GM19468 (cell line): ENCODE results near the gene PSMA3.

Experiments used
- ATAC-seq: cut with Tn5 transposase; IDR thresholded peaks from one replicate; pipeline ENCODE4 v1.9.1; 2021; ENCODE audit warnings: mild to moderate bottlenecking, moderate library complexity, moderate number of reproducible peaks; ENCODE audit not compliant: unreplicated experiment; ENCODE audit errors: extremely low read depth

PSMA3 gene

DNA sequence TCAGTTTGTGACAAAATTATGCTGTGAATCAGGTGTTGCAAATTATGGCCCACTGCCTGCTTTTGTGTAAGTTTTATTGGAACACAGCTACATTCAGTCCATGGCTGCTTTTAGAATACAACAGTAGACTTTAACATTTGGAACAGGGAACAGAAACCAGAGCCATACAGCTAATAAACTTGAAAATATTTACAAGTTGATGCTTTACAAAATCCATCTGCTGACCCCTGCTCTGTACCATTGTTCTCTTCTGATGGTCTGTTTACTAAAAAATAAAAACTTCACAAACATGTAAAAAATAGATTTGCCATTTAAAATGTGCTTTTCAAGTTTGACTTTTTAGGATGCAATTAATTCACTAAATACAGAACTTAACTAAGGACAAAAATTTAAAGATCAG, 20.8 kb downstream of the PSMA3 start:
- ATAC-seq: no peak

DNA sequence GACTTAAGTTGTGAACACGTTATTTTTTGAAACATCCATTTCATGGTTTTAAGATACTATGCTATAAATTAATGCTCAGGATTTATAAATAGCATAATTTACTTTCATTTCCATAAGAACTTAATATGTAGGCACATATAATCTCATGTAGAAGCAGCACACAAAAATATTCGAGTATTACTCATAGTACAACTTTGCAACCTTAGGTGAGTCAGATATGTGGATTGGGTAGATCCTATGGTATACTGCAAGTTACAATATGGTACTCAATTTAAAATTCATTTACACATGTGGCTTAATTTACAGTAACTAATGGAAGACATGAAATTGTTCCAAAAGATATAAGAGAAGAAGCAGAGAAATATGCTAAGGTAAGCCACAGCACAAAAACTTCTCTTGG, 26.0 kb downstream of the PSMA3 start:
- ATAC-seq: no peak

DNA sequence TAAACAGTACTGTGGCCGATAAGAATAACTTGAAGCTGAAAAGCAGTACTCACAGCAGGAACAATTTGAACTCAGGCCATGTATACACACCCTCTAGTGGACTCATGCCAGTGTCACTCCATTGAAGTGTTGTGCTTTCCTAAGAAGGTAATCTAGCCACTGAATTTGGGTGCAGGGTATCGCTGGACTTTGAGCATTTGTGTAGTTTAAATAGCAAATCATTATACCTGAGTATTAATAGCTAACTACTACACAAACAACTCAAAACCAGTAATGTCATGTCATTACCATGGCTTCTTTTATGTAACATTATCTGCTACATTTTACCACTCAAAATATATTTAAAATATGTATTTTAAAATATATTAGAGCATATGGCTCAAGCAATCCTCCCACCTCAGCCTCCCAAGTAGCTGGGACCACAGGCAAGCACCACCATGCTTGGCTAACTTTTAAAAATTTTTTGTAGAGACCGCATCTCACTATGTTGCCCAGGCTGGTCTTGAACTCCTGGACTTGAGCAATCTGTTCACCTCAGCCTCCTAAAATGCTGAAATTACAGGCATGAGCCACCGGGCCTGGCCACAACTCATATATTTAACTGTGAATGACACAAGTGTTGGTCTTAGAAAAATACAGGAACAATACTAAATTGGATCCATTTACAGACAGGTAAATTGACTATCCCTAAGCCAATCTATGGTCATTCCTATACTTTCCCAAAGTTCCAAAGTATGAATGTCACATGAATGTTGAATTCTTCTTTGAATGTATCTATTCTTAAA, 28.1 kb downstream of the PSMA3 start:
- ATAC-seq: no peak

DNA sequence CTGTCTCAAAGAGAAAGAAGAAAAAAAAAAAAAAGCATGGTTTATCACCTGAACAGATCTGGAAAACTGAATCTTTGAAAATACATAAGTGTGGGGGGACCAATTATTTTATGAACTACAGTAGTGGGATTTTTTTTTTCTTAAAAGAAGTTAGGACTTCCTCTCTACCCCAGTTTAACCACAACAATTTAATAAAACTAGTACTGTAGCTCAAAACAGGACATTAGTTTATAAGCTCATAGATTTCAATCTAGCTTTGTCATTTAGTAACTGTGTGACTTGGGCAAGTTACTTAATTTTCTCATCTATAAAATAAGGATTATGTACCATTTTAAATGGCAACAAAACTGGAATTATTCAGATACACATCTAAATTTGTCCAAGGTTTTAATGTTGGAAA, 30.2 kb downstream of the PSMA3 start:
- ATAC-seq: no peak

DNA sequence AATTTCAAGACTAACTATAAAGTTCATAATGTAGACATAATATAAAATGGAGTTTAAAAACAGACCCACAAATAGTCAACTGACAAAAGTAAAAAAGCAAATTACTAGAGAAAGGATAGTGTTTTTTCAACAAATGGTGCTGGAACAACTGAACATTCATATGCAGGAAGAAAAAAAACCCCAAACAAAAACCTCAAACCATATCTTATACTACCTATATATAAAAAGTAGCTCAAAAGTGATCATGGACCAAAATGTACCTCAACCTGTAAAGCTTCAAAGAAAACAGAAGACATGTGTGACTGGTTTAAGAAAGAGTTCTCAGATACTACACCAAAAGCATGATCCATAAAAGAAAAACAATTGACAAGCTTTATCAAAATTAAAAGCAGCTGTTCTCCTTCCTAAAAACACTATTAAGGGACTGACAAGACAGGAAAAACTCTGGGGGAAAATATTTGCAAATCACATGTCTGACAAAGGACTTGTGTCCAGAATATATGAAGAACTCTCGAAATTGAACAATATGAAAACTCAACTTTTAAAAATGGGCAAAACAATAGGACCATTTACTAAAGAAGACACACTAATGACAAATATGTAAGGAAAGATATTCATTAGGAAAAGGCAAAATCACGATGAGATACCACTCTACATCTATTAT, 31.0 kb downstream of the PSMA3 start:
- no peak for ATAC-seq

DNA sequence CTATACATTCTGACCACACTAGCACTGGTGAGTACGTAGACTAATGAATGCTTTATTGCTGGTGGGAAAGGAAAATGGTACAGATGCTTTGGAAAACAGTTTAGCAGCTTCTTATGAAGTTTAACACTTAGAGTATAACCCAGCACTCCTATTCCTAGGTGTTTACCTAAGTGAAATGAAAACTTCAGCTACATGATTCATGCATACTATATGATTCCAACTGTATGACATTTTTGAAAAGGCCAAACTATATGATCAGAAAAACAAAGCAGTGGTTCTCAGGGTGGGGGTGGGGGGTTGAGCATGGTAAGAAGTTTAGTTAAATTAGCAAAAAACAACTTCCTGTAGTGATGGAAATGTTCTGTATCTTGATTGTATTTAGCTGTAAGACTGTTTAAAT, 31.6 kb downstream of the PSMA3 start:
- ATAC-seq: no peak

DNA sequence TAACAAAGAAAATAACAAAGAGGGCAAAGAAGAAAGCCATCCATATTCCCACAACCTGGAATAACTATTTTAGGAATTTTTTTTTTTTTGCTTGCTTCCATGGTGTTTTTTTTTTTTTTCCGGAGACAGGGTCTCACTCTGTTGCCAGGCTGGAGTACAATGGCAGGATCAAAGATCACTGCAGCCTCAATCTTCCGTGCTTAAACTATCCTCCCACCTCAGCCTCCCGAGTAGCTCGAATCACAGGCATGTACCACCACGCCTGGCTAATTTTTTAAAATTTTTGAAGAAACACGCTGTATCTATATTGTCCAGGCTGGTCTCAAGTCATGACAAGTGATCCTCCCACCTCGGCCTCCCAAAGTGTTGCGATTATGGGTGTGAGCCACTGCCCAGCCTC, 33.5 kb downstream of the PSMA3 start:
- no peak for ATAC-seq

DNA sequence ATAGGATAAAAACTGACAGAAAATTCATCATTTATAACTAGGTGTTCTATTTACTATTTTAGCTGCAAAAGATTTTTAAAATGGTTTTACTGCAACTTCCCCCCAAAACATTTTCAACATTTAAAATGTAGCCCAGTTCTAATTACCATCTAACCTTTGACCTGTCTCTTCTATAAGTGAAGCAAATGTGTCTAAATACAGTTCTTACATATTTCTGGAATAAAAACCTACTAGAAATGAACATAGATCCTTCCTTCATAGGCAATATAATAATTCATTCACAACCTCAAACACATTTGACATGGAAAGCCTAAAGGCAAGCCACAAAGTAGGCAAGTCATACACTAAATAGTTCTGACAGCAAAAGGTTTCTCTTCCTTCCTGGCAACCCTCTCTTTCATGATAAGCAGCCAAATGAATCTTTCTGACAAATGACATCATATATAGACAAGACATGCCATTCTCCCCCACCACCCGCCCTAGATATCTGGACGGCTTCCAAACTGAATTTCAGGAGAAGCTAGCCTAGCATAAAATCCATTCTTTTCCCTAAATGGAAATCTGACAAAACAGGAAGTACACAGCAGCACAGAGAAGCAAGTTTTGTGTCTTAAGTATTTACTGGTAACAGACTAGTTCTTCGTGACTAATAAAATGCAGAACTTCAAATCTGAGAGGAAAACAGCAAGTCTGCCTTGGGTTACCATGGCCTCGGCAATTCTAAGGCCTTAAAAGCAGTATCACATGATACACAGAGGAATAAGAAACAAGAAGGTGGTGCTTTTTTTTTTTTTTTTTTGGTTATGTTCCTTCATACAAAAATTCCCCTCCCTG, 36.5 kb downstream of the PSMA3 start:
- no peak for ATAC-seq

DNA sequence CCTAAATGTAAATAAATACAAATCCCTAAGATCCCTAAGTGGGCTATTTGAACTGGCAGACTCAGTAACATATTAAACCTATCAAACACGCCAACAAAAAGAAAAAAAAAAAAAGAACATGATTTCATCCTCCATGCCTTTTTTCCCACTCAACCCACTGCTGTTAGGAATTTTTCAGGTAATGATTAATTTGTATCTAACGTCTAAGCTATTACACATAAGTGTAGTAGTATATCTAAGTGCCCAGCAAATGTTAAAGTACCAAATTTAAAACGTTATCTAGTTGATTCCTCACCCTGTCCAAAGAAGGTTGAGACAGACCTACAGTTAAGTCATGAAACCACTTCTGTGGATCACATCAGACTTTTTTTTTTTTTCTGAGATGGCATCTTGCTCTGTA, 37.3 kb downstream of the PSMA3 start:
- ATAC-seq: no peak

DNA sequence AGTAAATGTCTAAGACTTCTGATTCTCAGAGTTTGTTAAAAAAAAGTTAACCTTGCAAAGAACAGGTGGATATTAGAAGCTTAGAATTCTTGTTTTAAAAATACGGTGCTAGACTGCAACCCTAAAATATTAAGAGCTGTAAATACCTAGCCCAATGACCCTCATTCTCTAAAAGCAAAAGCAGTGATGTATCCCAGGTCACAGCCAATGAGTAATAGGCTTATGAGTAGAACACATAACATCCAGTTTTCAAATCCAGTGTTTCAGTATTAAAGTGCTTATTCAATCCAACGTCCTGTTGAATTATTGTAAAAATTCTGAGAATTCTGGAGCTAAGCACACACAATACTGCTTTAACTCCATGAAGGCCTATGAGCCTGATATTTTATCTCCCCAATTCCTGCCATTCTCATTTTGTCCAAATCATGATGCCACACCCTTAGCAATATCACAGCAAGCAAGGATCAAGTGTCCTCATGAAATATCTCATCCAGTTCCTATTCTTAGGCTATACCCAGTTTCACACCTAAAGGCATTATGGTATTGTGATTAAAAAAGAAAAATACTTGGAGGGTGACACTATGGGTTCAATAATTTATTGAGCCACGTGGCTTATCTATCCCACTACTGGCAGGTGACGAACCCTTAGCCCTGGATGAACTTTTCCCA, 38.4 kb downstream of the PSMA3 start:
- no peak for ATAC-seq

DNA sequence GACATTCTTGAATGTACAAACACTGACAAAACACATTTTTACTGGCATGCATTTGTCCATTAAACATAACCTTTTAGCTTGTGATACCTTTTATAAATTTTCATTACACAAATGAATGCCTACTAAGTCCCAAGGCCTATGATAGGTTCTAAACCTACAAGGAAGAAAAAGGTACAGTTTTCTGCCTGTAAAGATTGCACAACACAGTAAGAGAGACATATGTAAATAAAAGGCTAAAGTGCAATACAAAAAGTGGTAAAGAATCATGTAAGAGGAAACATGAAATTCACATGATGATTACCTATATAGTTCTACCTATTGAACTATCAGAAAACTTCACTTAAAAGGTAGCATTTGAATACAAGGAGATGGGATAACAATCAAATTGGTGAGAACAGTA, 39.1 kb downstream of the PSMA3 start:
- no peak for ATAC-seq

DNA sequence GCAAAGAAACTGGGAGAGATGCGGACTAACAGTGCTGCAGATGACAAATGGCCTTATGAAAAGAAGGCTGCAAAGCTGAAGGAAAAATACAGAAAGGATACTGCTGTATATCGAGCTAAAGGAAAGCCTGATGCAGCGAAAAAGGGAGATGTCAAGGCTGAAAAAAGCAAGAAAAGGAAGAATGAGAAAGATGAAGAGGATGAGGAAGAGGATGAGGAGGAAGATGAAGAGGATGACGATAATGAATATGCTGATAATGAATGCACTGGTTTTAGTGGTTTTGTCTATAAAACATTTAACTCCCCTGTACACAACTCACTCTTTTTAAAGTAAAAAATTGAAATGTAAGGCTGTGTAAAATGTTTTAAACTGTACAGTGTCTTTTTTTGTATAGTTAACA, 40.5 kb downstream of the PSMA3 start:
- ATAC-seq: no peak

DNA sequence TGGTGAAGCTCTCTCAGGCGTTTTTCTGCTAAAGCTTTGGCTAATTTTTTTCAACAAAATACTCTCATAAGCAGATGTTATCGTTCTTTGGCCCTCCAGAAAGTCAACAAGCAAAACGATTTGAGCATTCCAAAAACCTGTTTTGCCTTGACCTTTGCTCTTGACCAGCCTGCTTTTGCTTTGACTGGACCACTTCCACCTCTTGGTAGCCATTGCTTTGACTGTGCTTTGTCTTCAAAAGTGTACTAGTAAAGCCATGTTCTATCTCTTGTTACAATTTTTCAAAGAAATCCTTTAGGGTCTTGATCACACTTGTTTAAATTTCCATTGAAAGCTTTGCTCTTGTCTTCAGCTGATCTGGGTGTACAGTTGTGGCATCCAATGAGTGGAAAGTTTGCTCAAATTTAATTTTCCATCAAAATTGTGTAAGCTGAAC, 43.0 kb downstream of the PSMA3 start:
- ATAC-seq: no peak

DNA sequence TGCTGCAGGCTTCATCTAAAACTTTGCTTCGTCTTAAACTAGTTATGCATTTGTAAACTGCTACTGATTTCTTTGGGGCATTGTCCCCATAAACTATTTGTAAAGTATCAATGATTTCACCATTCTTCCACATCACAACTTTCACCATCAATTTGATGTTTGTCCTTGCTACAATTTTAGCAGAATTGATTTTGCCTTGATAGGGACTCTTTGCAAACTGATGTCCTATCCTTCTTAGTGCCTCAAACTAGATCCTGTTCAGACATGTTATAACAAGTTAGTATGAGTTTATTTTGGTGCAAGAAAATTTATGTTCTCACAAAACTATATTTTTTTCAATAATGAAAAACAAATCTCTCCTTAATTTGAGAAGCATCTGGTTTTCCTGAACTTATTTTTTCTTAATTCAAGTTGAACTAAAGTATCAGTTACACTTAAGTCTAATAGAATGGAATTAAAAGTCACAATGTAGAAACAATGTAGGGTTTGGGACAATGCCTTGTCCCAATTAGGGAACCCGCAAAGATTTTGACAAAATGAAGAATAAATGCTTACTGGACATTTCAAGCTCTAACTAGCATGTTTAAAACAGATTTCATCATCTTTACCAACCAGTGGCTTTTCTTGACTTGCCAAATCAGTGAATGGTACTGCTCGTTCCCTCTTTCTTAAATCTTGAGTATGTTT, 43.6 kb downstream of the PSMA3 start:
- ATAC-seq: no peak

DNA sequence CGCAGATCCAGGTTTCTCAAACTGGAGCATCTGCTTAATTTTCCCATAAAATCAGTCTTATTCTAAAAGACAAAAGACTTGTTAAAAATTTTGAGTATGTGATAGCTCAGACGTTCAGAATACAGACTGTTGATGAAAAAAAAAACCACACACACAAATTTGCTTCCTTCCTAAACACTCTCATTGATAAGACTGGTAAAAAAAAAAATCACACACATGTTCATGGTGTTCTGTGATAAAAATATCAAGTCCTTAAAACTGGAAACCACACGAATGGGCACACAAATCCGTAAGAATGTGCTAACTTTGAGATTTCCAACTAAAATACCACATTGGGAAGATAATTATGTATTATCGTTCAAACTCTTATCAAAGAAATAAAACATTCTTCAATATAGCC, 47.0 kb downstream of the PSMA3 start:
- ATAC-seq: no peak

DNA sequence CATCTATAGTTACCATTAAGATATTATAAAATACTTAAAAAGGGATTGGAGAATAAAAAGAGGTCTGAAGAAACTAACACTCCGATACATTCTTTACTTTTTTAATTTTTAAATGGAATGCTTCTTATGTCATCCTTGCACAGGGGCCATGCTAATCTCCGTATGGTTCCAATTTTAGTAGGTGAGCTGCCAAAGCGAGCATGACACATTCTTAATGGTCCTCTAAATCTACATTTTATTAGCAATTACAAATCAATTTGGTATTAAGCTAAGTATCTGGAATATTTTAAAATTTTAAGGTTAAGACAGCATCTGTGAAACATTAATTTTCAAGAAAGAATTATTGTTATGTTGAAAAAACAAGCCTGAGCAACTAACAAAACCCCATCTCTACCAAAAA, 47.5 kb downstream of the PSMA3 start:
- ATAC-seq: no peak

DNA sequence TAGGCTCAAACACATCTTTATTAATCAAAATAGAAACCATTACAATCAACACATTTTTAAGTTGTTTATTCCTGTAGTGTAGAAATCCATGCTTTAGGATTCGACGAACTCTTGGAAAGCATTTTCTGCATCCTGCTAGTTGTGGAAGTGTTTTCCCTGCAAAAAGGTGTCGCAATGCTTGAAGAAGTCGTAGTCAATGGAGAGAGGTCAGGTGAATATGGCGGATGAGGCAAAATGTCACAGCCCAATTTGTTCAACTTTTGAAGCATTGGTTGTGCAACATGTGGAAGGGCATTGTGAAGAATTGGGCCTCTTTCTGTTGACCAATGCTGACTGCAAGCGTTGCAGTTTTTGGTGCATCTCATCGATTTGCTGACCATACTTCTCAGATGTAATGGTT, 49.6 kb downstream of the PSMA3 start:
- ATAC-seq: no peak

DNA sequence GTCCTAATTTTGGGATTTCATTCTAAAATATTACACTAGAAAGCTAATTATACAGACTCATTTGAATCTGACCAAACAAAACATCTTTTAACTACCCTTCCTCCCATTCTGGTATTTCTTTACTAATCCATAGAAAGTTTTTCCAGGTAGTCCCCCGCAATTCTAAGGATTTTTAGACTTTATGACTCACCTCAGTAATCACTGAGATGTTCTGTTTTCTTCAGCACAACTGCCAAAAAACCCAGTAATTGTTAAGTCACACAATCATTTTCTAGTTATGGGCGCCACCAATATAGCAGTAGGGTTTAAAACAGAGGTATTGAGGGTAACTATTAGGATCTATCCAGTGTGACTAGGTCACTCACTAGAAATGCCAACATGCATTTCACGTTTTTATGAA, 52.1 kb downstream of the PSMA3 start:
- ATAC-seq: no peak

DNA sequence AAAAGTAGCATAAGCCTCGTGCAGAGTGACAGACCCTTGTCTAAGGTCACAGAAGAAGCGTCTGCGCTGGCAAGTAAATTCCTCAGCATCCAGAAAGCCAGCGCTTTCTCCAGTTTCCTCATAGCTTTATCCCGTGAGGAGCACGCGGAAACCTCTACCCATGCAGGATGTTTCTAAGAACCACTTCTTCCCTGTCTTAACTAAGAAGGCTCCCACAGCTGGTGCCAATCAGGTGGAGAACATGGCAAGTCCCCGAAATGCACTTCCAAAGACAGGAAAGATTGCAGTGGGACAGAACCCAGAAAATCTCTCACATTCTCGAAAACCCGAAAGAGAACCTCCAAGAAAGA, 52.7 kb downstream of the PSMA3 start:
- no peak for ATAC-seq
